ENCODE data around the gene MRPS18B. TPM values are rescaled to one million over a fixed set of nuclear protein-coding genes. Genes with fewer than 3 reads are reported as not detected.

The MRPS18B gene
- total RNA-seq, 1 experiment from 2014 or later, result 112 TPM

DNA sequence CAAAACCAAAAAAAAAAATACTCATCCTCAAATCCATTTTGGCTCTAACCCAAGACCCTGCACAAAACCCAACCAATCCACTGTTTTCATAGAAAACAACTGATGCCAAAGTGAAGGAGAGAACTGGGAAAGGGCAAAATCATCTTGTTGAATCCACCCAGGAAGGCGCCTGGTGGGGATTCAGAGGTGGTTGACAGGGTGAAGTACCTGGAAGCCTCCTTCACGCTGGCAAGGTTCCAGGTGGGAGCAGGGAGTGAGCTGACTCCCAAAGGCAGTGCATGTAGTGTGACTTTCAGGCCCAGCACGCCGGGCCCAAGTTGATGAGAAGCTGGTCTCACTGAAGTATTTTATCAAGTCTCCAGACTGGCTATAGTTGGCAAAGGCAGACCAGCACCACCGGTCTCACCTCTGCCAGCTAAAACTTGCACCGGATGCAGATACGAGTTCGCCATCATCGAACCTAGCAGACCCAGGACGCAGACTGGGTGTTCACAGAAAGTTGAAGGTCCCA lies 17.1 kb upstream of the MRPS18B start:
- no peaks in the 10 kb centered on the region for H4K20me1 ChIP-seq (ENCODE audit: insufficient read depth)
- no peaks in the 10 kb centered on the region for H3K9me2 ChIP-seq (ENCODE audit: insufficient read depth)
- H3K27me3 ChIP-seq (ENCODE audit: insufficient read depth, low read length), result no peaks in the 10 kb centered on the region
- H3K9ac ChIP-seq (ENCODE audit: low read length), result no peak overlapping the region
- no peak overlapping the region for H3K27ac ChIP-seq (ENCODE audit: low read depth, low read length)
- peaks cover 34 to 47% of the 10 kb centered on the region in 2 experiments for H3K36me3 ChIP-seq (ENCODE audit: control insufficient read depth in 1 of 2, insufficient read depth in 2 of 2, low read length in 2 of 2)
- H3K4me1 ChIP-seq (ENCODE audit: control insufficient read depth in 1 of 2, insufficient read depth in 2 of 2, low read length in 2 of 2), result peaks cover 0 to 12% of the 10 kb centered on the region in 2 experiments; a peak in 2 of 4 replicates
- H2AFZ ChIP-seq (ENCODE audit: low read depth, low read length, poor library complexity, severe bottlenecking), result no peak overlapping the region
- intact Hi-C loops (cut with micrococcal nuclease), result no loop called here
- TF ChIP-seq POLR2AphosphoS5 (IDR thresholded peaks at IDR 0.05; ENCODE audit: low read depth, low read length), result peak; percentile 56
- no peak for TF ChIP-seq FOSL1 (IDR thresholded peaks at IDR 0.05; ENCODE audit: low read depth)
- ATAC-seq, result no peak
- ChIA-PET POLR2A (interaction anchor here (0.6 to 4.2 kb wide), 6 partner anchors 7 to 130 kb away, joined by 3 to 28 read pairs (median 6); no protein-coding TSS in a partner anchor), CTCF (interaction anchor here (1.3 to 1.5 kb wide), 2 partner anchors 10 to 130 kb away, joined by 3 read pairs; no protein-coding TSS in a partner anchor), RAD21 (ENCODE audit: low non-redundant PET in 1 of 2, low total read pairs in 2 of 2, uncharacterized antibody in 2 of 2, unreplicated experiment in 2 of 2) (no interaction called here)
- DNase-seq (ENCODE audit: low read depth, low spot score), result no peak
- BruUV-seq (replicated peaks), result no TSS peak
- H3K9me3 ChIP-seq (ENCODE audit: control insufficient read depth in 1 of 2, insufficient read depth in 1 of 2, low read depth in 1 of 2, low read length in 2 of 2), result no peaks in the 10 kb centered on the region
- no peak overlapping the region for H3K4me3 ChIP-seq (replicated peaks in 1 of 2; ENCODE audit: low read depth in 1 of 2, low read length in 2 of 2)
- no peaks in the 10 kb centered on the region; the same call in 1 of the 2 replicates for H3K79me2 ChIP-seq (ENCODE audit: insufficient read depth, low read length)
- no peak overlapping the region for H3K4me2 ChIP-seq (ENCODE audit: low read length)

GRCh38 chr6:30601436-30601814 lies 16.2 kb upstream of the MRPS18B start:
- H3K9me3 ChIP-seq (ENCODE audit: control insufficient read depth in 1 of 2, insufficient read depth in 1 of 2, low read depth in 1 of 2, low read length in 2 of 2), result no peaks in the 10 kb centered on the region
- RAD21 ChIA-PET (ENCODE audit: low non-redundant PET in 1 of 2, low total read pairs in 2 of 2, uncharacterized antibody in 2 of 2, unreplicated experiment in 2 of 2), result no interaction called here
- H3K36me3 ChIP-seq (ENCODE audit: control insufficient read depth in 1 of 2, insufficient read depth in 2 of 2, low read length in 2 of 2), result peaks cover 40 to 55% of the 10 kb centered on the region in 2 experiments
- no peak overlapping the region for H3K9ac ChIP-seq (ENCODE audit: low read length)
- no peak overlapping the region for H2AFZ ChIP-seq (ENCODE audit: low read depth, low read length, poor library complexity, severe bottlenecking)
- CTCF ChIA-PET, result interaction anchor here (1.5 kb wide), 1 partner anchor 129 kb away, joined by 3 read pairs; no protein-coding TSS in a partner anchor
- no peak for ATAC-seq
- intact Hi-C loops (cut with micrococcal nuclease), result no loop called here
- peaks cover 7% of the 10 kb centered on the region; the same call in 1 of the 2 replicates for H3K79me2 ChIP-seq (ENCODE audit: insufficient read depth, low read length)
- peaks cover 0 to 10% of the 10 kb centered on the region in 2 experiments; a peak in 1 of 4 replicates for H3K4me1 ChIP-seq (ENCODE audit: control insufficient read depth in 1 of 2, insufficient read depth in 2 of 2, low read length in 2 of 2)
- BruUV-seq (replicated peaks), result no TSS peak
- no peaks in the 10 kb centered on the region for H3K9me2 ChIP-seq (ENCODE audit: insufficient read depth)
- no peak overlapping the region for H3K4me2 ChIP-seq (ENCODE audit: low read length)
- TF ChIP-seq POLR2AphosphoS5 (IDR thresholded peaks at IDR 0.05; ENCODE audit: low read depth, low read length), result 0 out of 2 replicates have a peak, but pooled peaks have one; percentile 21
- TF ChIP-seq, protein P1, sequence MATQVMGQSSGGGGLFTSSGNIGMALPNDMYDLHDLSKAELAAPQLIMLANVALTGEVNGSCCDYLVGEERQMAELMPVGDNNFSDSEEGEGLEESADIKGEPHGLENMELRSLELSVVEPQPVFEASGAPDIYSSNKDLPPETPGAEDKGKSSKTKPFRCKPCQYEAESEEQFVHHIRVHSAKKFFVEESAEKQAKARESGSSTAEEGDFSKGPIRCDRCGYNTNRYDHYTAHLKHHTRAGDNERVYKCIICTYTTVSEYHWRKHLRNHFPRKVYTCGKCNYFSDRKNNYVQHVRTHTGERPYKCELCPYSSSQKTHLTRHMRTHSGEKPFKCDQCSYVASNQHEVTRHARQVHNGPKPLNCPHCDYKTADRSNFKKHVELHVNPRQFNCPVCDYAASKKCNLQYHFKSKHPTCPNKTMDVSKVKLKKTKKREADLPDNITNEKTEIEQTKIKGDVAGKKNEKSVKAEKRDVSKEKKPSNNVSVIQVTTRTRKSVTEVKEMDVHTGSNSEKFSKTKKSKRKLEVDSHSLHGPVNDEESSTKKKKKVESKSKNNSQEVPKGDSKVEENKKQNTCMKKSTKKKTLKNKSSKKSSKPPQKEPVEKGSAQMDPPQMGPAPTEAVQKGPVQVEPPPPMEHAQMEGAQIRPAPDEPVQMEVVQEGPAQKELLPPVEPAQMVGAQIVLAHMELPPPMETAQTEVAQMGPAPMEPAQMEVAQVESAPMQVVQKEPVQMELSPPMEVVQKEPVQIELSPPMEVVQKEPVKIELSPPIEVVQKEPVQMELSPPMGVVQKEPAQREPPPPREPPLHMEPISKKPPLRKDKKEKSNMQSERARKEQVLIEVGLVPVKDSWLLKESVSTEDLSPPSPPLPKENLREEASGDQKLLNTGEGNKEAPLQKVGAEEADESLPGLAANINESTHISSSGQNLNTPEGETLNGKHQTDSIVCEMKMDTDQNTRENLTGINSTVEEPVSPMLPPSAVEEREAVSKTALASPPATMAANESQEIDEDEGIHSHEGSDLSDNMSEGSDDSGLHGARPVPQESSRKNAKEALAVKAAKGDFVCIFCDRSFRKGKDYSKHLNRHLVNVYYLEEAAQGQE (IDR thresholded peaks at IDR 0.05; ENCODE audit: low read depth), result no peak
- no peak overlapping the region for H3K4me3 ChIP-seq (replicated peaks in 1 of 2; ENCODE audit: low read depth in 1 of 2, low read length in 2 of 2)
- H3K27me3 ChIP-seq (ENCODE audit: insufficient read depth, low read length), result no peaks in the 10 kb centered on the region
- 0 out of 2 replicates have a peak, but pooled peaks cover under 1% of the 10 kb centered on the region for H4K20me1 ChIP-seq (ENCODE audit: insufficient read depth)
- POLR2A ChIA-PET, result interaction anchor here (1.9 to 4.2 kb wide), 3 partner anchors 9 to 13 kb away, joined by 8 to 28 read pairs (median 12); no protein-coding TSS in a partner anchor
- DNase-seq (ENCODE audit: low read depth, low spot score), result no peak
- H3K27ac ChIP-seq (ENCODE audit: low read depth, low read length), result no peak overlapping the region
